IMR-90 (cell line): ENCODE data around the gene WIPF2. TPM values are rescaled to one million over a fixed set of nuclear protein-coding genes. Genes with fewer than 3 reads are reported as not detected.

Experiments used
- ATAC-seq: fragments of 200-7000 bp; cut with Tn5 transposase; 2 replicates; pipeline ENCODE4 v1.9.1; 2020; ENCODE audit warnings: low read depth, mild to moderate bottlenecking, moderate library complexity
- BruUV-seq: library from RNA; stranded (reverse); fragments of 400-500 nt; replicated peaks from 2 replicates; lab custom pipeline; 2021; lab: Mats Ljungman, UMichigan
- CTCF ChIA-PET: fragments of 300-600 bp; formaldehyde crosslinking; extraction: SDS; loops from one replicate; lab custom pipeline; 2021; ENCODE audit warnings: antibody characterized with exemption; lab: Yijun Ruan, JAX
- POLR2A ChIA-PET: fragments of 300-600 bp; sonication (Branson Sonifier 250); formaldehyde crosslinking; loops from one replicate; lab custom pipeline; 2022; ENCODE audit warnings: antibody characterized with exemption; ENCODE audit not compliant: unreplicated experiment; lab: Charles Lee
- DNase-seq: peaks from one replicate; pipeline ENCODE4 v3.0.0; 2013
- H2AFZ ChIP-seq: replicated peaks from 2 replicates; pipeline ENCODE3; 2013; ENCODE audit warnings: low read length, mild to moderate bottlenecking; ENCODE audit not compliant: poor library complexity
- H2AK5ac ChIP-seq: 2 replicates; pipeline ENCODE4 v1.6.1; 2013; ENCODE audit warnings: low read depth, low read length, inconsistent platforms
- H2AK9ac ChIP-seq: replicated peaks from 2 replicates; pipeline ENCODE3; 2013; ENCODE audit warnings: mild to moderate bottlenecking, low read depth, low read length, moderate library complexity; ENCODE audit not compliant: poor library complexity
- H2BK120ac ChIP-seq: 2 replicates; pipeline ENCODE4 v1.6.1; 2013; ENCODE audit warnings: low read depth, low read length, inconsistent platforms
- H2BK15ac ChIP-seq: 3 replicates; pipeline ENCODE4 v1.6.1; 2013; ENCODE audit warnings: low read depth, low read length, inconsistent platforms
- H2BK20ac ChIP-seq: 2 replicates; pipeline ENCODE4 v1.6.1; 2013; ENCODE audit warnings: low read depth, mild to moderate bottlenecking, inconsistent platforms, low read length, moderate library complexity
- H2BK5ac ChIP-seq: 2 replicates; pipeline ENCODE4 v1.6.1; 2013; ENCODE audit warnings: mild to moderate bottlenecking, low read depth, low read length, inconsistent platforms; ENCODE audit not compliant: poor library complexity, severe bottlenecking
- H3K14ac ChIP-seq: replicated peaks from 2 replicates; pipeline ENCODE4 v1.6.1; 2013; ENCODE audit warnings: low read depth, low read length, inconsistent platforms
- H3K18ac ChIP-seq: 2 replicates; pipeline ENCODE4 v1.6.1; 2013; ENCODE audit warnings: low read depth, low read length, control low read depth
- H3K23ac ChIP-seq: 2 replicates; pipeline ENCODE4 v1.6.1; 2013; ENCODE audit warnings: low read depth, low read length, inconsistent platforms
- H3K27ac ChIP-seq: 2 replicates; pipeline ENCODE4 v1.5.1; 2013; ENCODE audit warnings: mild to moderate bottlenecking, control low read depth, low read length; ENCODE audit not compliant: insufficient read depth
- H3K27me3 ChIP-seq: 2 replicates; pipeline ENCODE4 v1.6.1; 2013; ENCODE audit warnings: low read length; ENCODE audit not compliant: control insufficient read depth, insufficient read depth
- H3K36me3 ChIP-seq: 2 replicates; pipeline ENCODE4 v1.6.1; 2013; ENCODE audit warnings: low read length, mixed read lengths; ENCODE audit not compliant: control insufficient read depth, insufficient read depth
- H3K4ac ChIP-seq: 2 replicates; pipeline ENCODE4 v1.6.1; 2013; ENCODE audit warnings: low read depth, low read length, inconsistent platforms
- H3K4me1 ChIP-seq: 2 replicates; pipeline ENCODE4 v1.6.1; 2013; ENCODE audit warnings: low read length, mixed read lengths; ENCODE audit not compliant: control insufficient read depth, insufficient read depth
- H3K4me2 ChIP-seq: 2 replicates; pipeline ENCODE4 v1.6.1; 2013; ENCODE audit warnings: low read depth, mild to moderate bottlenecking, control low read depth, low read length, moderate library complexity
- H3K4me3 ChIP-seq: 2 replicates; pipeline ENCODE4 v1.5.1; 2013; ENCODE audit warnings: low read depth, mild to moderate bottlenecking, control low read depth, low read length, moderate library complexity; ENCODE audit not compliant: insufficient read depth
- H3K56ac ChIP-seq: 2 replicates; pipeline ENCODE4 v1.6.1; 2013; ENCODE audit warnings: low read length, inconsistent platforms; ENCODE audit not compliant: insufficient read depth; ENCODE audit errors: extremely low read depth
- H3K79me1 ChIP-seq, 2 experiments: 2 replicates each; pipeline ENCODE4 v1.6.1; 2013; ENCODE audit warnings: low read length in 2 of 2, inconsistent platforms in 1 of 2, low read depth in 1 of 2
- H3K9ac ChIP-seq: 2 replicates; pipeline ENCODE4 v1.6.1; 2013; ENCODE audit warnings: low read depth, low read length, control low read depth
- H3K9me1 ChIP-seq: 2 replicates; pipeline ENCODE4 v1.6.1; 2013; ENCODE audit warnings: low read length, inconsistent platforms; ENCODE audit not compliant: insufficient read depth
- H3K9me3 ChIP-seq: 2 replicates; pipeline ENCODE4 v1.6.1; 2013; ENCODE audit warnings: low read length; ENCODE audit not compliant: control insufficient read depth, insufficient read depth
- H4K20me1 ChIP-seq: 2 replicates; pipeline ENCODE4 v1.6.1; 2013; ENCODE audit warnings: low read length, inconsistent platforms; ENCODE audit not compliant: insufficient read depth
- H4K5ac ChIP-seq: 2 replicates; pipeline ENCODE4 v1.6.1; 2013; ENCODE audit warnings: mild to moderate bottlenecking, low read depth, low read length, control low read depth
- H4K8ac ChIP-seq, 2 experiments: 2 replicates each; pipeline ENCODE4 v1.6.1; 2013; ENCODE audit warnings: low read depth in 2 of 2, low read length in 2 of 2, control low read depth in 1 of 2, inconsistent platforms in 1 of 2
- H4K91ac ChIP-seq: 2 replicates; pipeline ENCODE4 v1.6.1; 2013; ENCODE audit warnings: low read depth, low read length, inconsistent platforms; ENCODE audit not compliant: insufficient read depth
- BHLHE40 ChIP-seq: fragments of 150-350 bp; IDR thresholded peaks from 2 replicates; pipeline ENCODE4 v1.6.1; 2016; ENCODE audit warnings: mild to moderate bottlenecking, low read depth, low read length
- CEBPB ChIP-seq: IDR thresholded peaks from 2 replicates; pipeline ENCODE4 v1.6.1; 2012; ENCODE audit warnings: low read depth, low read length, improper control_type of control experiment
- CHD1 ChIP-seq: IDR thresholded peaks from 2 replicates; pipeline ENCODE4 v1.6.1; 2012; ENCODE audit warnings: low read depth, low read length, improper control_type of control experiment
- CTCF ChIP-seq: conservative IDR thresholded peaks from 2 replicates; pipeline ENCODE4 v1.5.1; 2012; ENCODE audit warnings: mild to moderate bottlenecking, low read depth, low read length, improper control_type of control experiment
- FOS ChIP-seq: fragments of 150-350 bp; IDR thresholded peaks from 2 replicates; pipeline ENCODE4 v1.6.1; 2016; ENCODE audit warnings: low read depth, low read length
- MAFK ChIP-seq: IDR thresholded peaks from 2 replicates; pipeline ENCODE4 v1.6.1; 2012; ENCODE audit warnings: low read depth, low read length, improper control_type of control experiment
- MAZ ChIP-seq: IDR thresholded peaks from 2 replicates; pipeline ENCODE4 v1.6.1; 2012; ENCODE audit warnings: low read depth, mild to moderate bottlenecking, low read length, improper control_type of control experiment, moderate library complexity, borderline replicate concordance
- MXI1 ChIP-seq: IDR thresholded peaks from 2 replicates; pipeline ENCODE4 v1.6.1; 2012; ENCODE audit warnings: low read depth, mild to moderate bottlenecking, low read length, moderate library complexity, borderline replicate concordance
- NFE2L2 ChIP-seq: fragments of 150-350 bp; IDR thresholded peaks from 2 replicates; pipeline ENCODE4 v1.6.1; 2016; ENCODE audit warnings: low read depth, mild to moderate bottlenecking, low read length
- POLR2A ChIP-seq: IDR thresholded peaks from 2 replicates; pipeline ENCODE4 v1.6.1; 2012; ENCODE audit warnings: mild to moderate bottlenecking, low read depth, low read length
- RAD21 ChIP-seq: IDR thresholded peaks from 2 replicates; pipeline ENCODE4 v1.6.1; 2012; ENCODE audit warnings: low read length, improper control_type of control experiment
- RCOR1 ChIP-seq: IDR thresholded peaks from 2 replicates; pipeline ENCODE4 v1.6.1; 2012; ENCODE audit warnings: mild to moderate bottlenecking, low read length, improper control_type of control experiment; ENCODE audit not compliant: insufficient replicate concordance
- RFX5 ChIP-seq: IDR thresholded peaks from 2 replicates; pipeline ENCODE4 v1.8.0; 2012; ENCODE audit warnings: low read depth, mild to moderate bottlenecking, low read length, moderate library complexity
- SMC3 ChIP-seq: fragments of 150-350 bp; IDR thresholded peaks from 2 replicates; pipeline ENCODE4 v1.6.1; 2016; ENCODE audit warnings: low read depth, mild to moderate bottlenecking, antibody characterized with exemption, low read length, moderate library complexity
- USF2 ChIP-seq: fragments of 150-350 bp; IDR thresholded peaks from 2 replicates; pipeline ENCODE4 v1.6.1; 2017; ENCODE audit warnings: mild to moderate bottlenecking, antibody characterized with exemption, low read length, low read depth
- WGBS, 2 experiments: methylation state at CpG; one replicate each; pipeline versions ENCODE4 v1.1.5 to v1.1.7; 2013; ENCODE audit warnings: missing lambda C conversion rate in 2 of 2; ENCODE audit not compliant: insufficient read length in 1 of 2; ENCODE audit errors: extremely low coverage in 2 of 2; 5-methylcytosine and 5-hydroxymethylcytosine counted together
- dilution Hi-C: fragments of 300-500 bp; cut with HindIII; formaldehyde crosslinking; loops from one replicate; pipeline ENCODE4 v1.14.3; 2018; ENCODE audit warnings: low sequenced_read_pairs; ENCODE audit not compliant: unreplicated experiment
- in situ Hi-C: fragments of 300-500 bp; cut with MboI; formaldehyde crosslinking; loops from 3 replicates; pipeline ENCODE4 v1.14.3; 2019; ENCODE audit warnings: low sequenced_read_pairs, inconsistent platforms, mixed read lengths
- intact Hi-C: fragments of 100-400 bp; cut with micrococcal nuclease; formaldehyde crosslinking; loops from 2 replicates; pipeline ENCODE4 v1.10.0; 2022
- polyA plus RNA-seq, 3 experiments: library from polyadenylated mRNA; depleted of rRNA; stranded (reverse); fragments of >200 nt; gene quantifications; 2 replicates each; pipeline ENCODE4 v1.2.3, GENCODE V29; 2012; ENCODE audit warnings: low replicate concordance in 1 of 3
- total RNA-seq: library from RNA; depleted of rRNA; stranded (reverse); fragments of >200 nt; gene quantifications from 2 replicates; pipeline ENCODE4 v1.2.3, GENCODE V29; 2012

The WIPF2 gene
- total and polyA plus RNA-seq, 2 of the 4 experiments (the other 2 are of a cell fraction) = 2.0 to 8.9 TPM

GRCh38 chr17:40209404-40210093 lies 9.6 kb upstream of the WIPF2 start:
- Histone ChIP-seq H4K91ac (peak overlapping the region; percentile 87), H3K56ac (peak overlapping the region; percentile 47; the same call in 1 of the 2 replicates), H2AK5ac (peak overlapping the region; percentile 31; the same call in 1 of the 2 replicates), H2BK120ac (peak overlapping the region; percentile 77), H3K4me1 (peaks cover 12% of the 10 kb centered on the region), H3K27me3 (no peaks in the 10 kb centered on the region), H3K14ac (peak overlapping the region; percentile 60), H4K20me1 (no peaks in the 10 kb centered on the region), H3K36me3 (no peaks in the 10 kb centered on the region), H4K8ac (peak overlapping the region; percentile 15 to 93; a peak in 3 of 4 replicates), H3K4me2 (peak overlapping the region; percentile 74), H2AK9ac (no peak overlapping the region), H4K5ac (peak overlapping the region; percentile 86), H3K18ac (peak overlapping the region; percentile 91), H3K9ac (no peak overlapping the region; the same call in 1 of the 2 replicates), H3K9me1 (peaks cover 7% of the 10 kb centered on the region), H3K9me3 (no peaks in the 10 kb centered on the region), H3K4me3 (no peak overlapping the region), H3K27ac (peak overlapping the region; percentile 79; the same call in 1 of the 2 replicates), H2BK20ac (peak overlapping the region; percentile 89), H2BK15ac (peak overlapping the region; percentile 45; the same call in 2 of the 3 replicates), H3K79me1 (no peaks in the 10 kb centered on the region), H3K4ac (peak overlapping the region; percentile 90), H2AFZ (peak overlapping the region; percentile 25), H3K23ac (peak overlapping the region; percentile 57; the same call in 1 of the 2 replicates), H2BK5ac (peak overlapping the region; percentile 78)
- POLR2A ChIA-PET = interaction anchor here (0.5 kb wide), 1 partner anchor 90 kb away, joined by 3 read pairs; no protein-coding TSS in a partner anchor
- intact Hi-C loops = loop anchor here (10.0 kb wide), 1 partner anchor 45 kb away; no protein-coding TSS in a partner anchor
- CTCF ChIA-PET = interaction anchor here (0.6 to 1.9 kb wide), 4 partner anchors 9 to 583 kb away, joined by 3 to 4 read pairs (median 3); partner anchors contain the start of gene WIPF2
- 11% methylated on average over 1 of the region's 2 CpGs; no CpG with 5 or more reads in 1 of the 2 experiments for WGBS, 2 experiments
- ATAC-seq = peak; percentile 94
- BruUV-seq = no TSS peak
- dilution Hi-C loops = no loop called here
- DNase-seq = peak; percentile 54
- in situ Hi-C loops = loop anchor here (5.0 to 10.0 kb wide), 2 partner anchors 83 to 145 kb away; no protein-coding TSS in a partner anchor
- TF ChIP-seq BHLHE40 (no peak), CTCF (no peak), CEBPB (no peak), MXI1 (no peak), SMC3 (no peak), USF2 (no peak), POLR2A (no peak), RCOR1 (no peak), RAD21 (no peak), MAFK (no peak), RFX5 (no peak), CHD1 (no peak), FOS (no peak), MAZ (no peak), NFE2L2 (no peak)
